ENCODE measurements around the gene OOEP. TPM values are rescaled to one million over a fixed set of nuclear protein-coding genes. Genes with fewer than 3 reads are reported as not detected.

OOEP gene
- total and polyA plus RNA-seq, 8 donors = 0.18 TPM; not detected in 7

DNA sequence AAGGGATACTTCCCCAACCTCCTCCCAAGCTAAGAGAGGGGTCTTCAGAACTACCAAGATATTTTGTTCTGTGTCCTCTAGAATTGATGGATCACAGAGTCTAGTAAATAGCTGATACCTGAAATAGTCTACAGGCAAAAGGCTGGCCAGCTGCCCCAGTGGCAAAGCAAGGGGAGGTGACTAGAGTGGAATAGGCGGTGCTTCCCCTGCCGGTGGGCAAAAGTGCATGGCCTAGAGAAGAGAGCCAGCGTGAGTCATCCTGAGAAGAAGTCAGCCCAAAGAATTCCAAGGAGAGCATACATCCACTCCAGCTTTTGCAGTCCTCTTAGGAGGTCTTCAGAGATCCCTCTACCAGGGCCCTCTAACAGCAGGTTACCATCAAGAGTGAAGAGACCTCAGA, 30.4 kb downstream of the OOEP start:
- no peak overlapping the region for H3K4me3 ChIP-seq
- no peaks in the 10 kb centered on the region for H3K27me3 ChIP-seq
- H3K9me3 ChIP-seq = no peaks in the 10 kb centered on the region
- DNase-seq = no peak
- H3K4me1 ChIP-seq = no peaks in the 10 kb centered on the region
- no peak overlapping the region for H3K27ac ChIP-seq
- no peak for TF ChIP-seq POLR2A (IDR thresholded peaks at IDR 0.05)
- intact Hi-C loops (cut with DNase I; ENCODE audit: low total_unique reads) = no loop called here
- WGBS, 5 donors = 73 to 82% (median 77%) methylated on average over 3 of the region's 3 CpGs
- H3K36me3 ChIP-seq = no peaks in the 10 kb centered on the region

DNA sequence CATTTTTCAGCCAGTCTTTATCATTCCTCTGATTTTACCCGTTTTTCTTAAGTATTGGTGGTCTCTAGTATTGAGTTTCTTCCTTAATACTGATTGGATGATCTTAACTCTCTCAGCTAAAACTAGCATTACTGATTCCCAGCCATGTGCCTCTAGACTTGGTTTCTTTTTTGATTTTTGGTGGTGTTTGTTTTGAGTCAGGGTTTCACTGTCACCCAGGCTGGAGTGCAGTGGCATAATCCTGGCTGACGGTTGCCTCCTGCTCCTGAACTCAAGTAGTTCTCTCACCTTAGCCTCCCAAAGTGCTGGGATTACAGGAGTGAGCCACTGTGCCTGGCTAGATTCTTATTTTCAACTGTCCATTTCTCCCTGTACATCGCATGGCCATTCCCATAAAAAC, 40.5 kb downstream of the OOEP start:
- Histone ChIP-seq H3K36me3 (no peaks in the 10 kb centered on the region), H3K27ac (no peak overlapping the region), H3K27me3 (peaks cover 0 to 34% (median 0%) of the 10 kb centered on the region in 3 donors), H3K4me3 (no peak overlapping the region), H3K9me3 (no peaks in the 10 kb centered on the region), H3K4me1 (no peaks in the 10 kb centered on the region)
- intact Hi-C loops (cut with DNase I; ENCODE audit: low total_unique reads) = no loop called here
- TF ChIP-seq CTCF (IDR thresholded peaks at IDR 0.05) (no peak), EP300 (IDR thresholded peaks at IDR 0.05) (no peak), POLR2A (IDR thresholded peaks at IDR 0.05) (no peak), POLR2AphosphoS5 (IDR thresholded peaks at IDR 0.05) (no peak)
- 52 to 62% (median 59%) methylated on average over 3 of the region's 3 CpGs for WGBS, 5 donors
- no peak for DNase-seq

GRCh38 chr6:73328790-73329189, 40.9 kb downstream of the OOEP start:
- intact Hi-C loops (cut with DNase I; ENCODE audit: low total_unique reads) = no loop called here
- Histone ChIP-seq H3K27ac (no peak overlapping the region), H3K9me3 (no peaks in the 10 kb centered on the region), H3K4me3 (no peak overlapping the region), H3K4me1 (no peaks in the 10 kb centered on the region), H3K27me3 (peaks cover 0 to 34% (median 0%) of the 10 kb centered on the region in 3 donors), H3K36me3 (no peaks in the 10 kb centered on the region)
- no peak for DNase-seq
- no peak for TF ChIP-seq CTCF (IDR thresholded peaks at IDR 0.05)
- TF ChIP-seq POLR2AphosphoS5 (IDR thresholded peaks at IDR 0.05) = no peak
- no peak for TF ChIP-seq EP300 (IDR thresholded peaks at IDR 0.05)
- TF ChIP-seq POLR2A (IDR thresholded peaks at IDR 0.05) = no peak
- WGBS, 5 donors = 65 to 68% (median 68%) methylated on average over 3 of the region's 3 CpGs

- no peaks in the 10 kb centered on the region for H3K4me1 ChIP-seq
- no peak for DNase-seq
- H3K4me3 ChIP-seq = no peak overlapping the region
- intact Hi-C loops (cut with DNase I; ENCODE audit: low total_unique reads) = no loop called here
- H3K27ac ChIP-seq = no peak overlapping the region
- 91 to 95% (median 92%) methylated on average over 3 of the region's 3 CpGs for WGBS, 5 donors
- peaks cover 0 to 29% (median 0%) of the 10 kb centered on the region in 3 donors for H3K27me3 ChIP-seq
- no peaks in the 10 kb centered on the region for H3K9me3 ChIP-seq
- H3K36me3 ChIP-seq = no peaks in the 10 kb centered on the region
- no peak for TF ChIP-seq CTCF (IDR thresholded peaks at IDR 0.05)
- TF ChIP-seq POLR2AphosphoS5 (IDR thresholded peaks at IDR 0.05) = no peak
These were observed 44.0 kb downstream of the OOEP start for GRCh38 chr6:73325656-73326055.

- no peak for DNase-seq
- Histone ChIP-seq H3K27ac (no peak overlapping the region), H3K36me3 (no peaks in the 10 kb centered on the region), H3K4me3 (no peak overlapping the region), H3K27me3 (peaks cover 0 to 11% (median 0%) of the 10 kb centered on the region in 3 donors), H3K9me3 (peaks cover 0 to 15% (median 11%) of the 10 kb centered on the region in 4 donors), H3K4me1 (no peaks in the 10 kb centered on the region)
- intact Hi-C loops (cut with DNase I; ENCODE audit: low total_unique reads) = no loop called here
- TF ChIP-seq POLR2AphosphoS5 (IDR thresholded peaks at IDR 0.05) = no peak
- TF ChIP-seq CTCF (IDR thresholded peaks at IDR 0.05) = no peak
- TF ChIP-seq POLR2A (IDR thresholded peaks at IDR 0.05) = no peak
- TF ChIP-seq EP300 (IDR thresholded peaks at IDR 0.05) = no peak
- 83 to 98% (median 92%) methylated on average over 2 of the region's 2 CpGs for WGBS, 5 donors
These were observed 46.4 kb downstream of the OOEP start for GRCh38 chr6:73323323-73323722.

Small RNA genes within 50 kb of the gene (small RNA-seq; reads per million reads assigned to genes)
- gene RPL39P3 = 0 reads per million in 4 donors

Other genes with a start within 250 kb of the OOEP start
- gene KHDC1L, start 144.4 kb downstream of the OOEP start, total RNA-seq = not detected
- under 1 TPM in 1 of 3 donors, not detected in 2; 0.23 TPM for gene KHDC1L, start 144.4 kb downstream of the OOEP start, polyA plus RNA-seq
- gene KHDC1, start 106.7 kb downstream of the OOEP start, total RNA-seq = 10 to 100 TPM in 1 of 5 donors, 1 to 10 TPM in 3, not detected in 1; 1.8 to 18.7 (median 3.5) TPM
- 1 to 10 TPM in 1 of 3 donors, under 1 TPM in 2; 0.62 to 3.1 (median 0.76) TPM for gene KHDC1, start 106.7 kb downstream of the OOEP start, polyA plus RNA-seq
- not detected for gene DPPA5, start 15.6 kb downstream of the OOEP start, total RNA-seq
- gene DPPA5, start 15.6 kb downstream of the OOEP start, polyA plus RNA-seq = not detected
- gene KHDC3L, start 7.2 kb downstream of the OOEP start, total RNA-seq = not detected
- not detected for gene KHDC3L, start 7.2 kb downstream of the OOEP start, polyA plus RNA-seq
- 10 to 100 TPM in 2 of 5 donors, 1 to 10 TPM in 2, not detected in 1; 2.7 to 24.9 (median 14.2) TPM for gene DDX43, start 24.9 kb upstream of the OOEP start, total RNA-seq
- gene DDX43, start 24.9 kb upstream of the OOEP start, polyA plus RNA-seq = under 1 TPM; 0.62 to 0.92 (median 0.68) TPM
- gene CGAS, start 82.4 kb upstream of the OOEP start, total RNA-seq = 1 to 10 TPM in 4 of 5 donors, not detected in 1; 1.7 to 8.1 (median 3.9) TPM
- gene CGAS, start 82.4 kb upstream of the OOEP start, polyA plus RNA-seq = 1 to 10 TPM; 1.8 to 4.3 (median 2.1) TPM
- 10 to 100 TPM in 4 of 5 donors, 1 to 10 TPM in 1; 3.2 to 53.7 (median 19.1) TPM for gene MTO1, start 91.8 kb upstream of the OOEP start, total RNA-seq
- gene MTO1, start 91.8 kb upstream of the OOEP start, polyA plus RNA-seq = 10 to 100 TPM in 1 of 3 donors, 1 to 10 TPM in 2; 7.8 to 11.6 (median 8.9) TPM
- over 10,000 TPM in 1 of 5 donors, 1,000 to 10,000 TPM in 4; 3,004 to 19,399 (median 6,187) TPM for gene EEF1A1, start 151.1 kb upstream of the OOEP start, total RNA-seq
- gene EEF1A1, start 151.1 kb upstream of the OOEP start, polyA plus RNA-seq = over 10,000 TPM in 2 of 3 donors, 1,000 to 10,000 TPM in 1; 8,307 to 12,295 (median 10,016) TPM

Data from stomach (tissue), 9 donors.